HEK293T (cell line): ENCODE results near the gene RBM20.

Experiments used
- BHLHE40 ChIP-seq: fragments of 450-650 bp; IDR thresholded peaks from 2 replicates; pipeline ENCODE4 v1.6.1; 2016; ENCODE audit warnings: mild to moderate bottlenecking, moderate library complexity, borderline replicate concordance
- CTBP1 ChIP-seq: fragments of 450-650 bp; IDR thresholded peaks from 2 replicates; pipeline ENCODE4 v1.6.1; 2016; ENCODE audit warnings: borderline replicate concordance
- ELF4 ChIP-seq: fragments of 450-650 bp; IDR thresholded peaks from 2 replicates; pipeline ENCODE4 v1.6.1; 2017; ENCODE audit warnings: antibody characterized with exemption
- FOXM1 ChIP-seq: fragments of 450-650 bp; IDR thresholded peaks from 2 replicates; pipeline ENCODE4 v1.6.1; 2017; ENCODE audit warnings: mild to moderate bottlenecking, borderline replicate concordance
- HDGF ChIP-seq: fragments of 450-650 bp; IDR thresholded peaks from 2 replicates; pipeline ENCODE4 v1.6.1; 2017; ENCODE audit warnings: antibody characterized with exemption, borderline replicate concordance
- LEF1 ChIP-seq: fragments of 450-650 bp; IDR thresholded peaks from 2 replicates; pipeline ENCODE4 v1.6.1; 2017; ENCODE audit warnings: mild to moderate bottlenecking, borderline replicate concordance
- SP1 ChIP-seq: fragments of 450-650 bp; IDR thresholded peaks from 2 replicates; pipeline ENCODE4 v1.6.1; 2017
- SUZ12 ChIP-seq: fragments of 450-650 bp; IDR thresholded peaks from 2 replicates; pipeline ENCODE4 v1.6.1; 2016; ENCODE audit warnings: mild to moderate bottlenecking
- TARDBP ChIP-seq: fragments of 450-650 bp; IDR thresholded peaks from 2 replicates; pipeline ENCODE4 v1.6.1; 2016

DNA sequence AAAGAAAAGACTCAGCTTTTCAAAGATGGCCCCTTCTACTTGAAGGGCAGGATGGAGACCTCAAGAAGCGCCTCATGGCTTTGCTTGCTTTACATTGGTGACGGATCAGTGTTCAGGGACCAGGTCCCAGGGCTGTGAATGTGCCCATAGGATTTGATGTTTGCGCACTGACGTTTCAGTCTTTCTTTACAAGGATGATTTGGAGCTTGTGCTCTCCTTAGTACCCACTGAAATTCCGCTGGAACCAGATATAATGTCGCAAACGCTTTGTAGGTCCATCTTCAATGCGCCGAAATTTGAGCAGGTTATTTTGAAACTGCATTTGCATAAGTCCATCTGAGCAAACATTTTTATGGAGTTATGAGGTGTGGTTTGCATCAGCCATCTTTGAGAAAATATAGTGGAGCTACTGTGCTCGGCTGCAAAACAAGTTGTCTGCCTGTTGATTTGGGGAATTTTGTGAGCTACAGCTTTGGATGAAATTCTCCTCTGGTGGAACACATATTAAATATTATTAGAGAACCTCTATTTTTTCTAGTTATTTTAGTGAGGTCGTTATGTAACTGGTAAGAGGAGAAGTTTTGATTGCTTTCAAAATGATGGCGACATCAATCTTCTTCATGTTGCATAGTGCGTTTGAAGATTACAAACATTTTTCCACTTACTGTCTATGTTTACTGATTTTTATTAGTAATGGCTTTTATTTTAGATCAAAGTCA, 2.4 kb downstream of the RBM20 start:
- TF ChIP-seq TARDBP (no peak), ELF4 (no peak), SP1 (no peak), SUZ12 (no peak), BHLHE40 (no peak), FOXM1 (no peak), LEF1 (no peak), CTBP1 (no peak), HDGF (no peak)
